ENCODE measurements around the gene CDYL.

- TF ChIP-seq YY1 (IDR thresholded peaks at IDR 0.05; ENCODE audit: low read depth) = no peak
- TF ChIP-seq TAF1 (IDR thresholded peaks at IDR 0.05; ENCODE audit: low read depth) = no peak
- no peak for TF ChIP-seq RAD21 (IDR thresholded peaks at IDR 0.05; ENCODE audit: low read depth)
Observed at GRCh38 chr6:4786996-4787395, 10.8 kb downstream of the CDYL start.

Measured in Ishikawa (cell line).